Panc1 (cell line): ENCODE measurements around the gene PLCB1. TPM values are rescaled to one million over a fixed set of nuclear protein-coding genes. Genes with fewer than 3 reads are reported as not detected.

Experiments
- ATAC-seq: fragments of 200-7000 bp; cut with Tn5 transposase; 2 replicates; pipeline ENCODE4 v1.9.1; 2020; ENCODE audit warnings: mild to moderate bottlenecking, moderate library complexity
- BruUV-seq: library from RNA; stranded (reverse); fragments of 400-500 nt; replicated peaks from 2 replicates; lab custom pipeline; 2021; lab: Mats Ljungman, UMichigan
- CTCF ChIA-PET: fragments of 300-600 bp; sonication (Branson Sonifier 250); formaldehyde crosslinking; loops from one replicate; lab custom pipeline; 2022; ENCODE audit warnings: antibody characterized with exemption; lab: Charles Lee
- POLR2A ChIA-PET: fragments of 300-600 bp; sonication (Branson Sonifier 250); formaldehyde crosslinking; loops from one replicate; lab custom pipeline; 2022; ENCODE audit warnings: antibody characterized with exemption; lab: Charles Lee
- DNase-seq: peaks from one replicate; pipeline ENCODE4 v3.0.0-alpha.2; 2010; ENCODE audit warnings: low read depth, low spot score
- H3K27ac ChIP-seq: 2 replicates; pipeline ENCODE4 v1.5.1; 2011; ENCODE audit warnings: mild to moderate bottlenecking, low read length, inconsistent platforms
- H3K27me3 ChIP-seq: fragments of 200-500 bp; sonication (Bioruptor generic); 2 replicates; pipeline ENCODE4 v1.6.0; 2014; ENCODE audit warnings: low read length, inconsistent platforms; ENCODE audit not compliant: control insufficient read depth, insufficient read depth
- H3K36me3 ChIP-seq: fragments of 200-500 bp; sonication (Bioruptor generic); 2 replicates; pipeline ENCODE4 v1.5.1; 2014; ENCODE audit warnings: inconsistent platforms, mild to moderate bottlenecking, low read length, moderate library complexity; ENCODE audit not compliant: control insufficient read depth, insufficient read depth
- H3K4me1 ChIP-seq: 2 replicates; pipeline ENCODE4 v1.5.1; 2011; ENCODE audit warnings: inconsistent platforms, mild to moderate bottlenecking, low read length, moderate library complexity; ENCODE audit not compliant: control insufficient read depth, insufficient read depth
- H3K4me3 ChIP-seq, 2 experiments: 2 replicates each; pipeline ENCODE4 v1.5.1; 2011 to 2012; ENCODE audit warnings: low read depth in 2 of 2, low read length in 2 of 2, mild to moderate bottlenecking in 2 of 2, inconsistent platforms in 1 of 2, moderate library complexity in 1 of 2
- H3K9me3 ChIP-seq: fragments of 200-500 bp; sonication (Bioruptor generic); 2 replicates; pipeline ENCODE4 v1.5.1; 2014; ENCODE audit warnings: low read depth, mild to moderate bottlenecking, inconsistent platforms, low read length, moderate library complexity; ENCODE audit not compliant: control insufficient read depth, insufficient read depth
- CTCF ChIP-seq: fragments of 450-650 bp; IDR thresholded peaks from 2 replicates; pipeline ENCODE4 v1.5.1; 2017; ENCODE audit warnings: mild to moderate bottlenecking
- POLR2AphosphoS5 ChIP-seq: IDR thresholded peaks from 2 replicates; pipeline ENCODE4 v1.6.1; 2012; ENCODE audit warnings: mild to moderate bottlenecking, low read depth, low read length, moderate library complexity
- REST ChIP-seq, 2 experiments: IDR thresholded peaks; 2 replicates each; pipeline ENCODE4 v1.6.1; 2011 to 2012; ENCODE audit warnings: low read depth in 2 of 2, control low read depth in 1 of 2, low read length in 1 of 2, mild to moderate bottlenecking in 1 of 2, moderate library complexity in 1 of 2; ENCODE audit not compliant: insufficient read depth in 1 of 2
- SIN3A ChIP-seq: IDR thresholded peaks from 2 replicates; pipeline ENCODE4 v1.6.1; 2012; ENCODE audit warnings: low read depth, mild to moderate bottlenecking, low read length, moderate library complexity, borderline replicate concordance; ENCODE audit not compliant: insufficient read depth
- TCF7L2 ChIP-seq: IDR thresholded peaks from 2 replicates; pipeline ENCODE4 v1.6.1; 2011; ENCODE audit warnings: mild to moderate bottlenecking, low read depth, low read length, inconsistent platforms
- in situ Hi-C: cut with HindIII; loops from 2 replicates; pipeline ENCODE4 v1.10.0; 2016; ENCODE audit warnings: low sequenced_read_pairs, low pct_unique_long_range_greater_than_20kb
- intact Hi-C: fragments of 100-400 bp; cut with micrococcal nuclease; formaldehyde crosslinking; loops from one replicate; pipeline ENCODE4 v1.10.0; 2022; ENCODE audit not compliant: unreplicated experiment
- total RNA-seq: library from RNA; stranded (reverse); gene quantifications from one replicate; pipeline ENCODE4 v1.2.1, GENCODE V29; 2021; ENCODE audit not compliant: unreplicated experiment

The PLCB1 gene
- total RNA-seq, 1 experiment from 2014 or later, result 0.59 TPM

GRCh38 chr20:8357703-8358102 lies 225.6 kb downstream of the PLCB1 start:
- no peak for TF ChIP-seq SIN3A
- no peak for TF ChIP-seq CTCF
- TF ChIP-seq TCF7L2, result no peak
- no peak for TF ChIP-seq POLR2AphosphoS5
- no peak for TF ChIP-seq REST (IDR thresholded peaks at IDR 0.05; ENCODE audit: insufficient read depth in 1 of 2, low read depth in 2 of 2, low read length in 1 of 2)
- no peak for DNase-seq
- H3K36me3 ChIP-seq, result no peaks in the 10 kb centered on the region
- in situ Hi-C loops (no loop called here), intact Hi-C loops (no loop called here)
- BruUV-seq, result no TSS peak
- no peaks in the 10 kb centered on the region for H3K4me1 ChIP-seq
- H3K9me3 ChIP-seq, result no peaks in the 10 kb centered on the region
- no peak overlapping the region for H3K27ac ChIP-seq
- no peak overlapping the region for H3K4me3 ChIP-seq
- ChIA-PET POLR2A (no interaction called here), CTCF (no interaction called here)
- H3K27me3 ChIP-seq, result no peaks in the 10 kb centered on the region
- no peak for ATAC-seq

- H3K4me1 ChIP-seq, result no peaks in the 10 kb centered on the region
- ChIA-PET CTCF (no interaction called here), POLR2A (no interaction called here)
- H3K4me3 ChIP-seq, result no peak overlapping the region
- intact Hi-C loops, result no loop called here
- TF ChIP-seq REST (IDR thresholded peaks at IDR 0.05; ENCODE audit: insufficient read depth in 1 of 2, low read depth in 2 of 2, low read length in 1 of 2) (no peak), POLR2AphosphoS5 (no peak), TCF7L2 (no peak), SIN3A (no peak), CTCF (no peak)
- H3K9me3 ChIP-seq, result no peaks in the 10 kb centered on the region
- DNase-seq (no peak), ATAC-seq (no peak)
- H3K27me3 ChIP-seq, result no peaks in the 10 kb centered on the region
- no peak overlapping the region for H3K27ac ChIP-seq
- no TSS peak for BruUV-seq
- no peaks in the 10 kb centered on the region for H3K36me3 ChIP-seq
- in situ Hi-C loops, result no loop called here
Observed at GRCh38 chr20:8360035-8360434, 228.0 kb downstream of the PLCB1 start.
